HK-2 (cell line): ENCODE data around the gene MTOR.
"Not testable (repeated sequence)": the region's sequence is repeated elsewhere in the genome, so short reads cannot be mapped to it uniquely, and the experiment has no call there.

Experiments used
- DNase-seq: peaks from one replicate; pipeline ENCODE4 v3.0.0-alpha.2; 2018; ENCODE audit not compliant: unreplicated experiment

Gene MTOR

DNA sequence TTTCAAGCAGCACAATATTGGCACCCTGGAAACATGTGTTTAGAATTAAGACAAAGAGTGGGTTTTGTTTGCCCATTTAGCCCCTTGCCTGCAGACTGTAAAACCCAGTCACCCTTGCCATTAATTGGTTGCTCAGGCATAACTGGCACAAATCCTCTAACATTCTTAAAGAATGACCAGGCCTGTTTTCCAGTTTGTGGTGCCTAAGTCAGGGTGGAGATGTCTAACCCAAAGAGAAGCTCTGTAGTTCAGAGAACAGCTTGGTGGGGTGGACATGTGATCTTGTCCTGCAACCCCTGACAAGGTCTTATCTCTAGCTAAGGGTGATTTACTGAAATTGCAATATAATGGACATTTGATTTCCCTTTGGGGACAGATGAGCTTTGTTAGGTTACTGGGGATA lies 82.0 kb downstream of the MTOR start:
- peak; percentile 27 for DNase-seq

DNA sequence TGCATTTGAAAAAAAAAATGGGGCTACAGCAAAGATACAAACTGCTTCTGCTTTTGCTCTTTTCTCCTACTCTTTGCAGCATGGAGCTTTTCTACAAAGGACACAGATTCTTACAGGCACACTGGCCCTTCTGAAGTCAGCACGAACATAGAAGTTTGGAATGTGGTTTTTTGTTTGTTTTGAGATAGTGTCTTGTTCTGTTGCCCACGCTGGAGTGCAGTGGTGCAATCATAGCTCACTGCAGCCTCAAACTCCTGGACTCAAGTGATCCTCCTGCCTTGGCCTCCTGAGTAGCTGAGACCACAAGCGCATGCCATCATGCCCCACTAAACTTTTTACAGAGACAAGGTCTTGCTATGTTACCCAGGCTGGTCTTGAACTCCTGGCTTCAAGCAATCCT lies 82.6 kb downstream of the MTOR start:
- not testable (repeated sequence) for DNase-seq

DNA sequence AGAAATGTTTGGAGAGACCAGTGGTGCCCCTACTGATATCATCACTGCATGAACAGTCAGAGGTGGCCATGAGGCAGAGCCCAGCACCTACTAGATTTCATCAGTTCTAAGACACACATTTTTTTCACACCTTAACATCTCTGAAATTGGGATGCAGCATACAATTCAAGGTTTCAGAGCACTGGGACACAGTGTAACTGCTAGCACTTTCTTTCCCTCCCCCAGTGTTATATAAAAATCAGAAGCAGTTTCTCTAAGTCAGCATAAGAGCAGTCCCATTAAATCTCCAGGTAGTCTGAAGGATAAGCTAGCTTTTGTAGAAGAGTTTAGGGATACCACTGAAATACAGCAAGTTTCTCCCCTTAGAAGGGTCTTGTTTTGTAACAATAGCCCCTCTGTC lies 83.2 kb downstream of the MTOR start:
- no peak for DNase-seq

DNA sequence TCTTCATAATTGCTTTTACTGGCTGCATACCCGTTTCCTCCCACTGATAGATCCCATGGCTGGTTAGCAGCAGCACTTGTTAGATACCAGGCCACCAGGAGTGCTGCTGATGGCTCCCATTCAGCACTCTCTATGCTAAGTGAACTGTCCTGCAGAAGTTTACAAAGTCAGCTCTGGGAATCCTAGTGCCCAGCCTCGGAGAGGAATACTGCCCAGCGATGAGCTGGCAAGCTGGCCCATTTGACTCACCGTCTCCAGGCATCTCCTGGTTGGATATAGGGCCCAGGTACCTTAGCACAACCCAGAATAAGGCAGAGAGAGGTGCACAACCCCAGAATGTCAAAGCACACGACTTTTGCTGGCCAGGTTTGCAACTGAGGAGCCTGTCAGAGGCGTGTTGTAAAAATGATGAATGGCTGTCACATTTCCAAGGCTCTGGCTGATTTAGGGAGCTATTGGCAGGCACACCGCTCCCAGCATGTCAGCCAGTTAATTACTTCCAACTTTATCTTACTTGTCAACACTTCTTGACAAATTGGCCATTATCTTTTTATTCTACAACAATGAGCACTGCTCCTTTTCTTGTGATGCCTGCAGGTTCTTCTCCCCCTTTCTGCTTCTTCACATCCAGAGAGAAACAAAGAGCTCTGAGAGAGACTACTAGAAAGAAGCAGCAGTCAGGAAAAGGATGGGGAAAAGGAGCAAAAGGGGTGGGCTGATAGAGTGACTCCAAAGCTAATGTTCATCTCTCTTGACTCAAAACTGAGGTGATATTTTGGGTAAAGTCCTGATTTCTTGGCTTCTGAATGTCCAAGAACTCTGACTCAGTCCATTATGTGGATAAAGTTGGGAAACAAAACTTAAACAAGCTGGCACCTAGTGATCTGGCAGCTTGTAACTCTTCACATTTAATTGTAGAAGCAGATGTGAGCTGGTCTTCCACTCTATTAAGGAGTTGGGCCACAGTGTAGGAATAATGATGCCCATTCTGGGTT lies 84.0 kb downstream of the MTOR start:
- no peak for DNase-seq

DNA sequence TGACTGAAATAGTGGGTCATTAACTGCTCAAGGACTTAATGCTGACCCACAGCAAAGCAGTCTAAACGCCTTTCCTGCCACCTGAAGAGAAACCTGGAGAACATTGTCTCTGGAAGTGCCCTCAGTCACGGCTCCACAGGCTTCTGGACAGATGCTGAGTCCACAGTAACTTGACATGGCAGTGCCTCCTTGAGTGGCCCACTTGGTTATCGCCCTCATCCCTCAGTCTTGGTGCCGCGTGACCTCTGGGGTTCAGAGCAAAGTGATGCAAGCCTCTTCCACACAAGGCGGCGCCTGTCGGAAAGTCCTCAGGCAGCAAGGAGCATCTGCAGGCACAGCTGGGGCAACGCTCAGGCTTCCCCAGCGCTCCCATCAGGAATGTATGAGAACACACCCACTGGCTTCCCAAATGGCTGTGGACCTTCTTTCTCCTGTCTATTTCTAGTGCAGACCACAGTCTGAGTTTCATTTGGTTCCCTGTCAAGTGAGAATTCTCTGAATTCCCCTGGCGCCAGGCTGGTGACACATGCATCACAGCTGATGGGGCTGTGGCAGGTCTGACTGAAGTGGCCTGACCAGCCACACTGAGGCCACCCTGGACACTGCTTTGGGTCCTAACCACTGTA lies 86.2 kb downstream of the MTOR start:
- peak; percentile 54 for DNase-seq

DNA sequence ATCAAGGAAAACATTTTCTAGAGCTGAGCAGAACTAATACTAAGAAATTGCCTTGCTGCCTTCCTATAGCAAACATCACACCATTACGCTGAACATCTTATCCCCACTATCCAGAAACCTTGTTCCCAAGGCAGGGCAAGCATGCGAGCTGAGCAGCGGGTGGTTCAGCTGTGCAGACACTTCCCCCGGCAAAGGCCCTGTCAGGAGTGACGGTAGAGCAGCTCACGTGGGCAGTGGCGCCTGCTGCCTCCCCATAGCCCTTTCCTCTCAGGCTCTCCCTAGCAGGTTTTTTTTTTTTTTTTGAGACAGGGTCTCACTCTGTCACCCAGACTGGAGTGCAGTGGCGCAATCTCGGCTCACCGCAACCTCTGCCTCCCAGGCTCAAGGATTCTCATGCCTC lies 86.9 kb downstream of the MTOR start:
- no peak for DNase-seq

DNA sequence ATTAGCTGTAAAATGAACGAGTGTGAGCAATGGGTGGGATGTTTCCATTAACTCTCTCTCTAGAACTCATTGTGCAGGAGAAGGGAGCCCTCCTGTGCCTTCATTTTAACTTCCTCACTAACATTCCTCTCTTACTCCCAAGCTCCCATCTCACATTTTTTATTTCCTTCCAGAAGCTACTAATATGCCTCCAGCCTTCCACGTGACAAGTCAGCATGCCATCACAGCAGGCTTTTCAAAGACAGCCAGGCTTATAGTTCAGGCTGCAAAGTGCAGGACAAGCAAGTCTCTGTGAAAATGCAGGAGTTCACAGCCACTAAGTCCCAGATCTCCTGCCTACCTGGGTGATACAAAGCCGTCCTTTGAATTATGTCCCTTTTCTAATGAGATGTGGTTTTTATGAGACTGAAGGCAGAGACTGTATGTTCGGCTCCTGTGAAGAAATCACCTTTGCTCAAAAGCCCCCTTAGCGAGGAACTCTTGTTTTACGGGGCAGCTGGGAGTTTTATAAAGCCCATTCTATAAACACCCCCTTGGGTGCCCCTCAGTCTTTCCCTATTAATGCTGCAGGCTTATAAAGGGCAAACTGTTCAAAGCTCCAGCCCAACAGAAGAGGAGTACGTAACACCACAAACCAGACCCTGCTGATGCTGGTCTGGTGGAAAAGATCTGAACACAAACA lies 87.9 kb downstream of the MTOR start:
- DNase-seq, result no peak

DNA sequence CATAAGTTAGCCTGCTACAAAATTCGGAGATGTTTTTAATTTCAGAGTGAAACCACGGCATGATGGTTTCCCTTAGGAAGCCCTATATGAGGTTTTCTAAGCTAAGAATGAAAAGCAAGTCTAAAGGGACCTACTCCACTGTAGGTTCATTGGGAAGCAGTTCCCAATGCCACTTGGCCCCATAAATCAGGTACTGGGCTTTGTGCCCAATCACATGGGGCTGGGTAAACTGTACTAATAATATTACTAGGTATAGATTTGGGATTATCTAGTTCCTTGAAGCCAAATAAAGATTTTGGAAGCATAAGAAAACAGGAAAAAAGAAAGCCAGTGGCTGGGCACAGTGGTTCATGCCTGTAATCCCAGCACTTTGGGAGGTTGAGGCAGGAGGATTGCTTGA lies 92.2 kb downstream of the MTOR start:
- DNase-seq, result no peak

DNA sequence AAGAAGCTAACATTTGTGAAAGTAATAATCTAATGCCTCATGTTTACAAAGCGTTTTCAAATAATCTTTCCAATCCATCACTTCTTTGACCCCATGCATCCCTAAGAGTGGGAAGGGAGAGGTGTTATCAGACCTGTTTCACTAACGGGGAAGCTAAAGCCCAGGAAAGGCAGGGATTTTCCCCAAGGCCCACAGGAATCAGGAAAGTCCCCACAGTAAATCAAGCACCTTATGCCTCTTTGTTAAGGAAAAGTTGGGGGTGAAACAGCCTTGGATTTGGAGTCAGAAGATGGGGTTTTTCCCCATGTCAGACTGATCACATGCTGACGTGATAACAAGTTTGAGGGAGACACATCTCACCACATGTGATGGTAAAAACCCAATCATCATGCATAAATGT lies 93.1 kb downstream of the MTOR start:
- no peak for DNase-seq

DNA sequence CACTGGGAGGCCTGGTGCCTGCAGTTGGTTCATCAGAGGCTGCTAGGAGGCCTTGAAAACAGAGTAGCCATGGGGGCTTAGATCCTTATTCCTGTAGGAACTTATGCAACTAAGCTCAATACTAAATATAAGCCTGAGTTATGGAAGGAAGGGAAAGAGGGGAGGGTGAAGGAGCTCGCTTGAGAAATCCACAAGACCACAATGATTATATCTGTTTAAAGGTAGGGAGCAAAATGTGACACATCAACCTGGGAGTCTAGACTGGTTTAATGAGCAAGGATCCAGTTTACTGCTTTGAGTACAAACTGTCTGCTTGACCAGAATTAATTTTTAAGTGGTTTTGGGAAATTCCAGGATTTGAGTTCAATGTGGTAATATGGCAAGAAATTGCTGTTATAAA lies 93.6 kb downstream of the MTOR start:
- DNase-seq, result no peak

DNA sequence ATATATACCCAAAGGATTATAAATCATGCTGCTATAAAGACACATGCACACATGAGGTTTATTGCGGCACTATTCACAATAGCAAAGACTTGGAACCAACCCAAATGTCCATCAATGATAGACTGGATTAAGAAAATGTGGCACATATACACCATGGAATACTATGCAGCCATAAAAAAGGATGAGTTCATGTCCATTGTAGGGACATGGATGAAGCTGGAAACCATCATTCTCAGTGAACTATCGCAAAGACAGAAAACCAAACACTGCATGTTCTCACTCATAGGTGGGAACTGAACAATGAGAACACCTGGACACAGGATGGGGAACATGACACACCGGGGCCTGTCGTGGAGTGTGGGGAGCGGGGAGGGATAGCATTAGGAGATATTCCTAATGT lies 95.6 kb downstream of the MTOR start:
- not testable (repeated sequence) for DNase-seq

DNA sequence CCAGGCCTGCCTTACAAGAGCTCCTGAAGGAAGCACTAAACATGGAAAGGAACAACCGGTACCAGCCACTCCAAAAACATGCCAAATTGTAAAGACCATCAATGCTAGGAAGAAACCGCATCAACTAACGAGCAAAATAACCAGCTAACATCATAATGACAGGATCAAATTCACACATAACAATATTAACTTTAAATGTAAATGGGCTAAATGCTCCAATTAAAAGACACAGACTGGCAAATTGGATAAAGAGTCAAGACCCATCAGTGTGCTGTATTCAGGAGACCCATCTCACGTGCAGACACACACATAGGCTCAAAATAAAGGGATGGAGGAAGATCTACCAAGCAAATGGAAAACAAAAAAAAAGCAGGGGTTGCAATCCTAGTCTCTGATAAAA lies 99.6 kb downstream of the MTOR start:
- not testable (repeated sequence) for DNase-seq

DNA sequence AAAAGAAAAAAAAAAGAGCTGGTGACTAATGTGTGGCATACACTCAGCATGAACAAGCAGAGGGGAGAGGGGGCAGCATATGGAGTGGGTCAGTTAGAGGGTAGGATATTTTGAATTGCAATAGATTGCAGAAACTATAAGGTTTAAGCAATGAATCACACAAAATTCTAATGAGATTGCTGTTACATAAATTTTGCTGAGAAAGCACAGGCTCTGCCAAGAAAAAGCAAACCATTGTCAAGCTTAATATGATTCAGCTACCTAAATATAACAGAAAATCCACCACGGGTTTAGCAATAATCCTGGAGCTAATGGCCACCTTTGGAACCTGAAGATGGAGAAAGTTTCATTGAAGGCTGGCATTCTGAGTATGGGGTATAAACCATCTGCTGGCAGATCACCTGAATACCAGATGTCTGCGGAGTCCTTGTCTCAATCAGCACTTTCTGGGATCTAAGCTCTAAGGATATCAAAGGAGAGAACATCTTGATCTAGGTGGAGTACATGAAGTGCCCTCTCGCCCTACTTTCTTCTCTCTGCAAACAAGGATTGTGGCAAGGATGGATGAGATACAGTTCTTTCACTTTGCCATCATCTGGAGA lies 103.5 kb downstream of the MTOR start:
- DNase-seq, result no peak

DNA sequence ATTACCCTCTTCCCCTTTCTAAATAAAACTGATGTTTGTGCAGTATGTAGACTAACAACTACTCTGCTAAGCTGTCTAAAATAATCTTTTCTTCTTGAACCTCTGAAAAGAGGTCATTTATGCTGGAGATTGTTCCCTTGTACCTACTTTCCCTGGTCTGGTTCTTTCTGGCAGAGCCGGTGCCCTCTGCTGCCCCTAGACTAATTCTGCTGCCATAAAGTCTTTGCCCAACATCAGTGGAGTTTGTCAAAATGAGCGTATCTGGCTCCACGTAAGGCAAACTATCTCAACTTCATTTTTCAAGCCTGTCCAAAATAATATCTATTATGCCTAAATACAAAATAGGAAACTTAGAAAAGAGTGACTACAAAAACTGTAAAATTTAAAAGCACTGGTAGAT lies 104.1 kb downstream of the MTOR start:
- no peak for DNase-seq

DNA sequence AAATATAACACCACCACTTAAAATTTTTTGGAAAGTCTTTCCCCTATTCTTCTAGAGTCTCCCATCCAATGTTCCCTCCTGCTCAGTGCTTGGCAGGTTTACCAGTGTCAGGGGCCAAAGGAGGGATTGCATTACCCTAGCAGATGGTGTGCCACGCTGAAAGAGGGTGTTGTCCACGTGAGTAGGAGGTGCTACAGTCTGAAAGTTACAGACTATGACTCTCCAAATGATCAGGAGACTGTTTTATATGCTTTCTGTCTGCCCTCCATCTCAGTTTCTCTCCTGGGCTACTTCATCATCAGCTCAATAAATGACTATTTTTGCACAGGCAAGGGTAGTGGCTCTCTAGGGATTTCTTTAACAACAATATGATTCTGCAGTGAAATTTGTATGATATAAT lies 104.5 kb downstream of the MTOR start:
- no peak for DNase-seq

DNA sequence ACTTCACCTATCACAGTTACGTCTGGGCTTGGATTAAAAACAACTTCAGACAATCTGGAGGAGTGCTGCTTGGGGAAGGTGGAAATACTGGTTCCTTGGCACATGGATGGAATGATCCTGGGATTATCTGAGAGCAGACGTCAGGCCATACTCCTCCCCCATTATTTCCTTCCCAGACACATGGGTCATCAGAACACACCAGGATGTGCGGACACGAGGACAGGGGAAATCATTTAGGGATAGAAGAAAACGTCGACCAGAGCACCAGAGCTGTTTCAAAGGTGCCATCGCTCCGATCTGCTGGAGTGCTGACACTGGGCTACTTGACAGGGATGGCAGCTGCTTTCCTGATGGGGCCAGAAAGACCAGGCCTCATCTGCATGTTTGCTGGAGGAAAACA lies 105.0 kb downstream of the MTOR start:
- no peak for DNase-seq

DNA sequence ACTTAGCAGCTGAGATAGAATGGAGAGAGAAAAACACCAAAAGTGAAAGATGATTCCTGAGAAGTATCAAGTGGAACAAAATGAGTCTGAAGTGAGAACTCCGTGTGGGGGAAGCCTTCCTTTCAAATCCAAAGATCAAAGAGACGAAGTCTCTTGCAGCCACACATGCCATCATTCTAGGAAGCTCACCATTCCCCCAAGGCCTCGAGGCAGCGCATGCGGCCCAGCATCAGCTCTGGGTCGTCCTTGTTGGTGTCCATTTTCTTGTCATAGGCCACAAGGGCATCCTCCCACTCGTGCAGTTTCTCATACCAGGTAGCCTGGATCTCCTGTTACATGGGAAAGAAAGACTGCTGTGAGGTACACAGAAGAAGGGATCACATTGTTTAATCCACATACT lies 105.4 kb downstream of the MTOR start:
- no peak for DNase-seq

DNA sequence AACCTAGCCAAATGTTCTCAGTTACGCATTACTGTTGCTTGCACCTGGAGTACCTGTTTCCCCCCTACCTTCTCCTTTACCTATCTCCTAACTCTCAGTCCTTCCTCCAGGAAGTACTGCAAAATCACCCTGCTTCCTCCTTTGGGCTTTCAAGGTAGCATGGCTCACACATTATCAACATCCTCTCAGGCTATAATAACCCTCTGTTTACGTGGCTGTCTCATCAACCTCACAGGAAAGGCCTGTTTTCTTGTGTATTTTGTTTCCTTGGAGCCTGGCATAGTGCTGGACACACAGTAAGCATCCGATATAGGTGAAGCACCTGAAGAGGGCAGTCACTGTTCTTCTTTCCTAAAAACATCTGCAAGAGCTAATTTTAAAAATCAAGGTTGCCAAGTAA lies 105.9 kb downstream of the MTOR start:
- no peak for DNase-seq

DNA sequence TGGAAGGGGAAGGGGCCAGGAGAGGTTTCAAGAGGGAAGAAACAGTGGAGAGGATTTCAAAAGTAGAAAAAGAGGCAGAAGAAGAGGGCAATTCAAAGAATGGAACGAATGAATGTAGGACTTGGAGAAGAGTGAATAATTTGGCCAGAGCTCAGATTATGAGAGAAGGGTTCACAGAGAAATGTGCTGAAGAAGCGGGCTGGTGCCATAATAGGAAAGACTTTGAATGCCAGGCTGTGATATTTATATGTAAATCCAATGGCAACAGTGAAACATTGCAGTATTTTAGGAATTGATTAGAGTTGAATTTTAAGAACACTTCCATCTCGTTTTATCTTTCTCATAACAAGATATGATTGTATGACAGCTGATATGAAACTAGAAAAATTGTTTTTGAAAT lies 109.2 kb downstream of the MTOR start:
- DNase-seq, result no peak

DNA sequence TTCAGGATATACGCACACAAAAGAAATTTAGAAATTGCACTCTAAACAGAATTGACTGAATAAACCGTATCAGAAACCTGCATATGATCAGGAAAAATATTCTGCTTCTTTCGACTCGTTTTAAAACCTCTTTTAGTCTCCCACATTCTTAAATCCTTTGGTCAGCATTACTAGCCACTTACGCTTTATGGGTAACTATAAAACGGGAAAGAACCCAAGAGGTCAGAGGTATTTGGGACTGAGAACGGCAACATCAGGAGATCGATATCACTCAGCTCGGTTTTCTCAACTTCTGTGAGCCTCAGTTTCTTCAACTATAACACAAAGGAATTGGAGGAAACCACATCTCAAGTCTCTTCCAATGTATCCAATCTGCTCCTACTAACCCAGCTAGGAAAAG lies 109.6 kb downstream of the MTOR start:
- DNase-seq, result no peak

DNA sequence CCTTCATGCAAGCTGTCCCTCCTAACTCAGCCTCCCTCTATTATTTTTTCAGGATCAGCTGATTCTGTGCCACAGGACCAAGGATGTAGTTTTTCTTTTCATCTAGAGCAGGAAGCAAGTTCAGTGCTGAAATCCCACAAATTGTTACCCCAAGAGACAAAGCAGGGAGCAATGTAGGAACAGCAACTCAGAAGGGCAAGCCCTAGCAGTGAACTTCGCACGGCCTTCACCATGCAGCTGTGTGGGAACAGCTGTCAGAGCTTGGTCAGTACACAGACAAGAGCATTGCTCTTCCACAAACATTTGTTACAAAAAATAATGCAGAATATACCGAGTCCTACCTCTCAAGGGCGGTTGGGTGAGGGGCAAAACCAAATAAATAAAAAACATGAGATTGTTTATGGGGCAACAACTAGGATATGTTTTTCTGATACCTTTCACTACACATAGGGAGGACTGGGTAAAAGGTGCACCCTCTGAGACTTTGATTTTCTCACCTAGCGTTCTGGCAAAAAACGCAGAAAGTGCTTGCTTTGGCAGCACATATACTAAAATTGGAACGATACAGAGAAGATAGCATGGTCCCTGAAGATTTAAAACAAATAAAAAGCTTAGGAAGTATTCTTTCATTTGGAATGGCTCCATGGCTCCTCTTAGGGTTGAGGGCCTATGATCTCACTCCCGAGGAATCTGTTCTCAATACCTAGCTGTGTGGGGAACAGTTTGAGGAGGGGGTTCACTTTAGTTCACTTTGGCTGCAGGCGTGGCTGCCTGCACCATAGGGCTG lies 110.3 kb downstream of the MTOR start:
- DNase-seq, result no peak

DNA sequence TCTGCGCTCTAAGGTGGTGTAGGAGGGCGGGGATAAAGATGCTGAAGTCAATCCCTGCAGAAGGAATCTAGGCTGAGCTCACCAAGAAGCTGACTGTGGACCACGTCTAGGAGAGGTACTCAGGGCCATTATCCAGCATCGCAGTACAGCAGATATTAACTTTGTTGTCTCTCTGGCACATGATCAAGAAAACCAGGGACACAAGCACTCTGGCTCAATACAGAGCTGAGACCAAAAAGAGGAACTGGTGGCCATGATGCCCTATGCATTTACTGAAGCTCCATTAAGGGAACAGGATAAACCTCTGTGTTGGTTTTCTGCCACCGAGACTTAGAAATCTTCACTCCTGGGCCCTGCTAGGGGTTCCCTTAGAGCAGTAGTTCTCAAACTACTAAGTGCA lies 111.2 kb downstream of the MTOR start:
- no peak for DNase-seq
